Measurements from ENCODE around the gene ASB16.

ASB16 gene

GRCh38 chr17:44222112-44222869, 51.8 kb downstream of the ASB16 start:
- Mint-ChIP-seq H3K27ac (peak overlapping the region; percentile 97), H3K4me3 (peak overlapping the region; percentile 99), H3K4me1 (ENCODE audit: low read depth) (peaks cover 30% of the 10 kb centered on the region), H3K36me3 (ENCODE audit: low read depth) (peaks cover 17% of the 10 kb centered on the region), H3K9me3 (no peaks in the 10 kb centered on the region), H3K27me3 (peaks cover 12% of the 10 kb centered on the region)
- intact Hi-C loops (cut with micrococcal nuclease): loop anchor here (5.0 kb wide), 1 partner anchor 55 kb away; no protein-coding TSS in a partner anchor

DNA sequence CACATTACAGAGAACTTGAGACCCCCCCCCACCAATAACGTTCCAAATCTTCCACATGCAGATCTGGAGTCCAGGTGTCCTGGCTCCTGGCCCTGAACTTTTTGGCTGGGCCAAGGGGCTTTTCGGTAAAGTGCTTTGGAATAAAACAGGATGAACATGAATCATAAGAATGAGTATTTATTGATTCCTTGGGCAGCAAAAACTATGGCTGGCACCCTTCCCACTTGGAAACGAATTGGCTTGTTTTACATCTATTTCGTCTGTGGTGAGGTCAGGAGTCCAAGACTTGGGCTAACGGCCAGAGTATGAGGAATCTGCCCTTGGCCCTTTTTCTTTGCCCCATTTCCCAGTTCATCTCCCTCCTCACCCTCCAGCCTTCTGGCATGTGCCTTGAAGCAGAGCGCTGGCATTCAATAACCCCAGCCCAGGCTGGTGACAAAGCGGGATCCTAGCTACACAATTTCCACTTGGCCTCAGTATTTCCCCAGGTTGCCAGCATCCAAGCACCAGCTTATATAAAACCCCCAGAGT, 53.1 kb downstream of the ASB16 start:
- no peak overlapping the region for H3K27ac Mint-ChIP-seq
- H3K27me3 Mint-ChIP-seq: peaks cover 12% of the 10 kb centered on the region
- no peak overlapping the region for H3K4me3 Mint-ChIP-seq
- peaks cover 20% of the 10 kb centered on the region for H3K4me1 Mint-ChIP-seq (ENCODE audit: low read depth)
- peaks cover 16% of the 10 kb centered on the region for H3K36me3 Mint-ChIP-seq (ENCODE audit: low read depth)
- no peaks in the 10 kb centered on the region for H3K9me3 Mint-ChIP-seq
- intact Hi-C loops (cut with micrococcal nuclease): loop anchor here (5.0 kb wide), 1 partner anchor 54 kb away; no protein-coding TSS in a partner anchor
